Adrenal gland (tissue), 5 donors: Measurements from ENCODE around the gene PRKCE.

Experiments used
- CTCF ChIP-seq, 6 experiments: fragments of 450-650 bp in 4 of 6; fragments of 200-600 bp in 2 of 6; sonication (generic) in 1 of 6; IDR thresholded peaks; 1 replicate in 5 of 6; 2 replicates in 1 of 6; pipeline versions ENCODE4 v1.5.1 to v1.8.0; 2016 to 2021; ENCODE audit warnings: antibody characterized with exemption in 6 of 6, mild to moderate bottlenecking in 2 of 6, moderate library complexity in 1 of 6
- POLR2A ChIP-seq, 2 donors: fragments of 450-650 bp; IDR thresholded peaks; one replicate each; pipeline ENCODE4 v1.6.1; 2017; ENCODE audit warnings: antibody characterized with exemption in 2 of 2, mild to moderate bottlenecking in 2 of 2, moderate library complexity in 1 of 2
- donor health status: DM: no; HTN: no; CAD: no.

GRCh38 chr2:46116150-46116549 is 464.7 kb downstream of the PRKCE start:
- TF ChIP-seq CTCF (IDR thresholded peaks at IDR 0.05) = no peak
- no peak for TF ChIP-seq POLR2A (IDR thresholded peaks at IDR 0.05)
